Prostate gland (tissue), 2 donors: Measurements from ENCODE around the gene ITGAD.

ENCODE experiments used
- POLR2A ChIP-seq: fragments of 450-650 bp; IDR thresholded peaks from one replicate; pipeline ENCODE4 v1.6.1; 2016; ENCODE audit warnings: antibody characterized with exemption, mild to moderate bottlenecking
- POLR2AphosphoS5 ChIP-seq: sonication (generic); formaldehyde crosslinking; IDR thresholded peaks from one replicate; pipeline ENCODE4 v1.6.1; 2017; ENCODE audit warnings: antibody characterized with exemption
- TF ChIP-seq, protein P1 (sequence below), 4 experiments: fragments of 200-600 bp in 2 of 4; fragments of 450-650 bp in 2 of 4; sonication (generic) in 2 of 4; IDR thresholded peaks; 1 replicate in 3 of 4; 2 replicates in 1 of 4; pipeline ENCODE4 v1.5.1; 2016 to 2019; ENCODE audit warnings: antibody characterized with exemption in 4 of 4, mild to moderate bottlenecking in 2 of 4, moderate library complexity in 2 of 4

DNA sequence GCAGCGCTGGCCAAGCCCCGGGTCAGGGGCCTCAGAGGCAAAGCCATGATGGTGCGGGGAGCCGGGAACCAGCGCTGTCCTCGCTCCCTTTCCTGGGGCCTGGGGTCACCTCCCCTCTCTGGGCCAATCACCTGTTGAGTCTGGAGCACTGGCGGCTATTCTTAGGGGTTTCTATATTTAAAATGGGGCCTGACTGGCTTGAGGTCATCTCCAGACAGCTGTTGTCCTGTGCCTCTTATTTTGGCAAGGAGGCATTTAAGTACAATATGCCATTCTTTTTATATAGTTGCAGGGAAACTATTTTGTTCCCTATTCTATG, 35.1 kb downstream of the ITGAD start, which contains the start of gene COX6A2:
- TF ChIP-seq, protein P1, sequence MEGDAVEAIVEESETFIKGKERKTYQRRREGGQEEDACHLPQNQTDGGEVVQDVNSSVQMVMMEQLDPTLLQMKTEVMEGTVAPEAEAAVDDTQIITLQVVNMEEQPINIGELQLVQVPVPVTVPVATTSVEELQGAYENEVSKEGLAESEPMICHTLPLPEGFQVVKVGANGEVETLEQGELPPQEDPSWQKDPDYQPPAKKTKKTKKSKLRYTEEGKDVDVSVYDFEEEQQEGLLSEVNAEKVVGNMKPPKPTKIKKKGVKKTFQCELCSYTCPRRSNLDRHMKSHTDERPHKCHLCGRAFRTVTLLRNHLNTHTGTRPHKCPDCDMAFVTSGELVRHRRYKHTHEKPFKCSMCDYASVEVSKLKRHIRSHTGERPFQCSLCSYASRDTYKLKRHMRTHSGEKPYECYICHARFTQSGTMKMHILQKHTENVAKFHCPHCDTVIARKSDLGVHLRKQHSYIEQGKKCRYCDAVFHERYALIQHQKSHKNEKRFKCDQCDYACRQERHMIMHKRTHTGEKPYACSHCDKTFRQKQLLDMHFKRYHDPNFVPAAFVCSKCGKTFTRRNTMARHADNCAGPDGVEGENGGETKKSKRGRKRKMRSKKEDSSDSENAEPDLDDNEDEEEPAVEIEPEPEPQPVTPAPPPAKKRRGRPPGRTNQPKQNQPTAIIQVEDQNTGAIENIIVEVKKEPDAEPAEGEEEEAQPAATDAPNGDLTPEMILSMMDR (IDR thresholded peaks at IDR 0.05) = no peak
- TF ChIP-seq POLR2A (no peak), POLR2AphosphoS5 (no peak)
